GM21447 (cell line): ENCODE results near the gene ZNF546.
A peak's percentile ranks its signal among the peaks of the same experiment; 100 is the strongest.
"Not testable (repeated sequence)": the region's sequence is repeated elsewhere in the genome, so short reads cannot be mapped to it uniquely, and the experiment has no call there.

Source experiments
- ATAC-seq: cut with Tn5 transposase; IDR thresholded peaks from one replicate; pipeline ENCODE4 v1.9.1; 2021; ENCODE audit not compliant: unreplicated experiment

ZNF546 gene

DNA sequence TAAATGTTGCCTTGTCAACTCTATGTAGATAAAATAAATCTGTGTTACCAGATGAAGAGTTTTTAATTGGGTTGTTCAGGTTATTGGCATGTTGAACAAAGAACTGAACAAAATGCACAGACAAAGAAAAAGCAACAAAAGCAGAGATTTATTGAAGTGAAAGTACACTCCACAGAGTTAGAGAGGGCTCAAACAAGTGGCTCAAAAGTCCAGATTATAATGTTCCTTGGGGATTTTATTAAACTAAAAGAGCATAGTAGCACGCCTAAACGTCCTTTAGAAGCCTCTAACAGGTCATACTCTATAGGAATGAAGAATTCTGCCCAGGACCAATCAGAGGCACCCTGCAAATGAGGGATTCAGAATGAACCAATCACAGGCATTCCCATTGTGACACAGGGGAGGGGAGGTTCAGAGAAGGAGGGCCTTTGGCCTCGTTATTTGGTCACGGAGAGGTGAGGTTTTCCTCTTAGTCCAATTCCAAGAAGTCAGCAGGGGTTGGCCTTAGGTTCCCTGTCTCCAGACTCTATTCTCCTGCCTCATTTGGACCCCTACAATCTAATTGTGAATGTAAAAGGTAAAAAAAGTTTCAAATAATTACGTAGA lies 13.1 kb upstream of the ZNF546 start:
- ATAC-seq: no peak

DNA sequence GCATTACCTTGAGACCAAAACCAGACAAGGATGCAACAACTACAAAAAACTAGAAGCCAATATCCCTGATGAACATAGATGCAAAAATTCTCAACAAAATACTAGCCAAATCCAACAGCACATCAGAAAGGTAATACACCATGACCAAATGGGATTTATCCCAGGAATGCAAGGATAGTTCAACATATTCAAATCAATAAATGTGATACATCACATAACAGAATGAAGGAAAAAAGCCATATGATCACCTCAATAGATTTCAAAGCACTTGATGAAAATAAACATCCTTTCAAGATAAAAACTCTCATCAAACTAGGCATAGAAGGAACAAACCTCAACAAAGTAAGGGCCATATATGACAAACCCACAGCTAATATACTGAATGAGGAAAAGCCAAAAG lies 10.2 kb upstream of the ZNF546 start:
- no peak for ATAC-seq

DNA sequence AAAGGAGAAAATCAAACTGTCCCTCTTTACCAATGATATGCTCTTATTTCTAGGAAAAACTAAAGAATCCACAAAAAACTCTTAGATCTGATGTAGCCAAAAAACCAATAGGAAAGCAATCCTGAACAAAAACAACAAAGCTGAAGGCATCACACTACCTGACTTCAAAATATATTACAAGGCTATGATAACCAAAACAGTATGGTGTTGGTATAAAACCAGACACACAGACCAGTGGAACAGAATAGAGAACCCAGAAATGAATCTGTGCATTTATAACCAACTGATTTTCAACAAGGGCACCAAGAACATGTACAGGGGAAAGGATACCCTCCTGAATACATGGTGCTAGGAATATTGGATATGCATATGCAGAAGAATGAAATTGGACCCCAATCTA lies 9.7 kb upstream of the ZNF546 start:
- no peak for ATAC-seq

DNA sequence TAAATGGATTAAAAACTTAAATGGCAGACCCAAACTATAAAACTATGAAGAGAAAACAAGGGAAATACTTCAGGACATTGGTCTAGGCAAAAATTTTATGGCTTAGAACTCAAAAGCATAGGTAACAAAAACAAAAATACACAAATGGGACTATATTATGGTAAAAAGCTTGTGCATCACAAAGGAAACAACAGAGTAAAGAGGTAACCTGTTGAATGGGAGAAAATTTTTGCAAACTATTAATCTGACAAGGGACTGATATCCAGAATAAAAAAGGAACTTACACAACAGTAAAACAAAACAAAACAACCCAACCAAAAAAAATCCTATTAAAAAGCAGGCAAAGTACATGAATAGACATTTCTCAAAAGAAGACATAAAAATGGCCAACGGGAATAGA lies 9.3 kb upstream of the ZNF546 start:
- no peak for ATAC-seq

DNA sequence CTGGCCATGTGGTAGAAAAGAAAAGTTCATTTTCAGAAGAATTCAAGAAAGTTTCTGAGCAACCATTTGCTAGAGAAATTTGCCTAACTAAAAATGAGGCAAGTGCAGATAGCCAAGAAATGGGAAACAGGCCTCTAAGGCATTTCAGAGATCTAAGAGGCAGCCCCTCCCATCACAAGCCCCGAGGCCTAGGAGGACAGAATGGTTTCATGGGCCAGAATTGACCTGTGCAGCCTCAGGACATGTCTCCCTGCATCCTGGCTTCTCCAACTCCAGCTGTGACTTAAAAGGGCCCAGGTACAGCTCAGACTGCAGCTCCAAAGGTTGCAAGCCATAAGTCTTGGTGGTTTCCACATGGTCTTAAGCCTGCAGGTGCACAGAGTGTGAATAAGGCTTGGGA lies 3.3 kb upstream of the ZNF546 start:
- ATAC-seq: no peak

DNA sequence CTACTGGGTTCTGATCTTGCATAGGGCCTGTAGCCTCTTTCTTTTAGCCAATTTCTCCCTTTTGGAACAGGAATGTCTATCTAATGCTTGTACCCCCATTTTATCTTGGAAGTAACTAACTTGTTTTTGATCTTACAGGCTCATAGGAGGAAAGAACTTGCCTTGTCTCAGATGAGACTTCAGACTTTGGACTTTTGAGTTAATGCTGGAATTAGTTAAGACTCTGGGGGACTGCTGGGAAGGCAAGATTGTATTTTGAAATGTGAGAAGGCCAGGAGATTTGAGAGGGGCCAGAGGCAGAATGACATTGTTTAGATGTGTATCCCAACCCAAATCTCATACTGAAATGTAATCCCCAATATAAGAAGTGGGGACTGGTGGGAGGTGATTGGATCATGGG lies 2.5 kb upstream of the ZNF546 start:
- ATAC-seq: no peak

DNA sequence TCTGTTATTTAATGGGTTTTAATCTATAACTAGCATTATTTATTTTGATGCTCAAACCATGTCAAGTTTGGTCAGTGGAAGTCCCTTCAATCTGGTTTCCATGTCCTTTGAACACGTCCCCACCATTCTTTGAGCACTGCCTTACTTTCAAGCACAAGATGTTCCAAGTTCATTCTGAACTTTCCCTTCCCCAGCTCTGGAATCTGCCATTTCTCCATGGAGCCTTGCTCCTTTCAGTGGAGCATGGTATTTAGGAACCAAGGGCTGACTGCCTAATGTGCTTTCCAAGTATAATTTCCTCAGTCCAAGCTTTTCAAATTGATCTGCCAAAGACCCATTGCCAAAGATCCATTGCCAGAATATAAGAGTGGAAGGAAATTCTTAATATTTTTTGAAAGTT lies 1.1 kb upstream of the ZNF546 start:
- no peak for ATAC-seq

DNA sequence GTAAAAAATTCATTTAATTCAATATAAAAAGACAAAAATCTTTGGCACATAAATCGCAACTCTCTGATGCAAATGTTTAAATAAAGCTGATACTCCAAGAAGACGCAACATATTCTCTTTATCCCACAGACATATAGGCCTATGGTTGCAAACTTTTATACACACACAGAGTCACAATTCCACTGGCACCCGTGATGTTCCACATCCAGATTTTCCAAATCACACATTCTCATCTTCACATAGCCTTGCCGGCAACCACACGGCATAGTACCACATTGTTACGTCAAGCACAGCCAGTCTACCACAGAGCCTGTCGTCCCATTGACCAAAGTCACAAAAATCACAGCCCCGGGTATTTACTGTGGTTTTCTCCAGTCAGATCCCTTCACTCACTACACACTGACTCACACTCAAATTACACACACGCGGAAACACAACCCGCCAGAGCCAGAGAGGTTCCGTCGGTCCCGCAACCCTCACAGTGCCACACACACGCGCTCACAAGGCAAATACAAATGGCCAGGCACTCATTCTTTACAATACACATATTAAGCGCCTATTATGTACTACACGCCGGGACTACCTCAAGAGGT lies 546 bp upstream of the ZNF546 start:
- ATAC-seq: peak; percentile 33

DNA sequence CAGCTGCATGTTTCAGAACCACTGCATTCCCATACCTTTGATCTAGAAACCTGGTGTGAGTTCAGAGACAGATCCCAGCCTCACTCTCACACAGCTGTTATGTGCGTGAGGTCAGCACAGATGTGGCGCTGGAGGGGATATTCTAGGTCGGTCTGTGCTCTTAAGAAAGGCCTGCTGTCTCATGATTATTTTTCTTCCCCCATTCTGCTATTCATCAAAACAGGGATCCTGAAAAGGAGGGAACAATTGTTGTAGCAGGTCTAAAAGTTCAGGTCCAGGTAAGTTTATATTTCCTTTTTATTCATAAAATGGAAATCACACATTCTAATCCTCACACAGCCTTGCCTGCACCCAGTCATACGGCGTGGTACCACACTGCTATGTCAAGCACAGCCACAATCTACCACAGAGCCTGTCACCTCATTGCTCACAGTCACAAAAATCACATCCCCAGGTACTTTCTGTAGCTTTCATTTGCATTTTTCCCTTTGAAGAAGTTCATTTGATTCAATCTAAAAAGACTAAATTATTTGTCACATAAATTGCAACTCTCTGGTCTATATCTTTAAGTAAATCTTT lies 867 bp downstream of the ZNF546 start:
- no peak for ATAC-seq

DNA sequence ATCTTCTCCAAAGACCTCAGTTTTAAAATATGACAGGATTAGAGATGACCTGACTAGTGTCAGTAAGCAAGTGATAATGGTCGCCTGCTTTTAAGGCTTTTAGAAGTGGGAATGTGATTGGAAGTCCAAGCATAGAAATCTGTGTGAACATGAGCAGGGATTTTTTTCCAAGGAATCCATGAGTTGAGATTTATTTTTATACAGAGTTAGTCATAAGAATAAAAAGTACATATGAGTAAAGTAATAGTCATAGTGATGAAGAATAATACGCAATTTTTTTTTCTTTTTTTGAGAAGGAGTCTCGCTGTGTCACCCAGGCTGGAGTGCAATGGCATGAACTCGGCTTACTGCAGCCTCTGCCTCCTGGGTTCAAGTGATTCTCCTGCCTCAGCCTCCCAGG lies 1.6 kb downstream of the ZNF546 start:
- no peak for ATAC-seq

DNA sequence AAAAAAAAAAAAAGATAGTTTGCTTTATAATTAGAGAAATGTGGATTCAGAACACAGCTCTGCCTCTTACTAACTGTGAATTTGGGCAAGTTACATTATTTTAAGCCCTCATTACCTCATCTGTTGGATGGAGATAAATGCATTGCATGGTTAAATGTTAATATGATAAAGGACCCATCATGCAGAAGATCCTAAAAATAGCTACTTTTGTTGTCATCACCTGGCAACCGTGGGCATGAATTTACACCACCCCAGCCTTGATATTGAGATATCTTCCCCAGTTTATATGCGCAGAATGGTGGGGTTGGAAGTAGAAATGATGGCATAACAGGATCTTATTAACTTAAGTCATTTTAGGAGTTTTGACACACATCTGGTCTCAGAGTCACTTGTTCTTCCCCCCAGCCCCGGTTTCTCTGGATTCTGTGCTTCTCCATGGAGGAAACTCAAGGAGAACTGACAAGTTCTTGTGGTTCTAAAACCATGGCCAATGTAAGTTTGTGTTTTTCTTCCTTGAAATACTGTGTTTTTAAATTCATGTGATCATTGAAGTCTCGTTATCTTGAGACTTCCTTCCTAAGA lies 8.9 kb downstream of the ZNF546 start:
- ATAC-seq: no peak

DNA sequence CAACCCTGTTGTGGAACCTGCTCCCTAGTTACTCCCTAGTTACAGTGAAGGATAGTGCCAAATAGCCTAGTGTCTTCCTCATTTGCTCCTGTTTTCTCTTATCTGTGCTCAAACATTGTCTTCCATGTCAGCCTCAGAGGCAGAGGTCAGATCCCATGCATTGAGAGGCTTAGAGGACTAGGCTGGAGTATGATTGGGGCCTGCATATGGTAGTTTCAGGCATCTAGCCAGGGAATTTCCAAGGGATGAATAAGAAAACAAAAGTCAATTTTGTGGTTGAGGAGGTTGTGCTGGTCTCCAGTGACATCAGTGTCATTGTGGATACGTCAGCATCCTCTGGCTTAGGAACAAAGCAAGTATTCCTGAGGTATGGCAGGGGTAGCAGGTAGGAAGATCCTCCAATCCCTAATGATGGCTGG lies 9.4 kb downstream of the ZNF546 start:
- ATAC-seq: no peak

DNA sequence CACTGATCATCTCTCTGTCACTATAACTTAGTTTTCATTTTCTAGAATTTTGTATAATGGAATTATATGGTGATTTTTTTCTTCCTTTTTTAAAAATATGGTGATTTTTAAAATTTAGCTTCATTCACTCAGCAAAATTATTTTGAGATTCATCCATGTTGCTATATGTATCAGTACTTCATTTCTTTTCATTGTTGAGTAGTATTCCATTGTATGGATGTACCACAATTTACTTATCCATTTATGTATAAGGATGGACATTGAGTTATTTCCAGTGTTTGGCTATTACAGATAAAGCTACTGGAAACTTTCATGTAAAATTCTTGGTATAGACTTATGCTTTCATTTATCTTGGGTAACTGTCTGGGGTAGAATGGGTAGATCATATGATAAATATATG lies 12.8 kb downstream of the ZNF546 start:
- no peak for ATAC-seq

DNA sequence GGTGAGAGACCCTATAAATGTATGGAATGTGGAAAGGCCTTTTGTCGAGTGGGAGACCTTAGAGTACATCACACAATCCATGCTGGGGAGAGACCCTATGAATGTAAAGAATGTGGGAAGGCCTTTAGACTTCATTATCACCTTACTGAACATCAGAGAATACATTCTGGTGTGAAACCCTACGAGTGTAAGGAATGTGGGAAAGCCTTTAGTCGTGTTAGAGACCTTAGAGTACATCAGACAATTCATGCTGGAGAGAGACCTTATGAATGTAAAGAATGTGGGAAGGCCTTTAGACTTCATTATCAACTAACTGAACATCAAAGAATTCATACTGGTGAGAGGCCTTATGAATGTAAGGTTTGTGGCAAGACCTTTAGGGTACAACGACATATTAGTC lies 17.1 kb downstream of the ZNF546 start:
- ATAC-seq: no peak

DNA sequence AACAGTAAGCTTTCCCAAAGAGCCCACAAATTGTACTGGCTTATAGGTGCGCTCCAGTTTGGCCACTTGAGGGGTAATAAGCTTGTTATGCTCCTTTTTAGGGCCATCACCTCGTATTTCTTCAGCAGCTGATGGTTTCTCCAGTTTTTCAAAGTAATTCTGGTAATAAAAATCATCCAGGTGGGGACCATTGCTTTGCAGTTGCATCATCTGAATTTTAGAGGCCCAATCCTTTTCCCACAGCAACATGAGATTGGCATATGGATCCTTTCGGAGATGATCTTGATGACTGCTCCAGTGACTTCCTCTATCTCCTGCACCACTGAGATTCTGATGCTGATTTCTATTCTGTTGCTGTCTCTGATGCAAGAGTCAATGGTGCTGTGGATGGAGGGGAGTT lies 27.1 kb downstream of the ZNF546 start:
- no peak for ATAC-seq

DNA sequence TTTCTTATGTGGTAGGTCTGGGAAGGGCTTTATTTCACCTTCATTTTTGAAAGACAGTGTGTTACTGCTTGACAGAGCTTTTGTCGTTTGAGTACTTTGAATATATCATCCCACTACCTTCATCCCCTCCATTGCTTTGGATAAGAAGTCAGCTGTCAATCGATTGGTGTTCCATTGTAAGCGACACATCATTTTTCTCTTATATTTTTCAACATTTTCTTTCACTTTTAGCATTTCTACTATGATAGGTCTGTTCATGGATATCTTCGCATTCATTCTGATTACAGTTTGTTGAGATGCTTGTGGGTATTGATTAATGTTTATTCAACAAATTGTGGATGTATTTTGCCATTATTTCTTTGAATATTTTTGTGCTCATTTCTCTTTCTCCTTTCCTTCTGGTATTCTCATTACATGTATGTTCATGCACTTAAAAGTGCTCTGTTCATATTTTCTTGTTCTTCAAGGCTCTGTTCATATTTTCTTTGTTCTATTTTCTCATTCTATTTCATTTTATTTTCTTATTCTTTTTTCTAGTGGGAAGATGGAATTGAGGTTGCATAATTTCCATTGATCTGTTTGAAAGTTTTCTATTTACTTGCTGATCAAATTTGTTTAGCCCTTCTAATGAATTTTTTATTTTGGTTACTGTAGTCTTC lies 29.2 kb downstream of the ZNF546 start:
- ATAC-seq: no peak

DNA sequence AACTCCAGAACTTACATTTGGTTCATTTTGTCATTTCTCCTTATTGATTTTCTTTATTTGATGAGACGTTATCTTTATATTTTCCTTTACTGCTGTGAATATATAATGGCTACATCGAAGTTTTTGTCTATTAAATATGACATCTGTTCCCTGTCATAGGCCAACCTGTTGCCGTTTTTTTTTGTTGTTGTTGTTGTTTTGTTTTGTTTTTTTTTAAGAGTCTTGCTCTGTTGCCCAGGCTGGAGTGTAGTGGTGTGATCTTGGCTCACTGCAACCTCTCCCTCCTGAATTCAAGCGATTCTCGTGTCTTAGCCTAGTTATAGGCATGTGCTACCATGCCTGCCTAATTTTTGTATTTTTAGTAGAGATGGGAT lies 29.7 kb downstream of the ZNF546 start:
- ATAC-seq: no peak

DNA sequence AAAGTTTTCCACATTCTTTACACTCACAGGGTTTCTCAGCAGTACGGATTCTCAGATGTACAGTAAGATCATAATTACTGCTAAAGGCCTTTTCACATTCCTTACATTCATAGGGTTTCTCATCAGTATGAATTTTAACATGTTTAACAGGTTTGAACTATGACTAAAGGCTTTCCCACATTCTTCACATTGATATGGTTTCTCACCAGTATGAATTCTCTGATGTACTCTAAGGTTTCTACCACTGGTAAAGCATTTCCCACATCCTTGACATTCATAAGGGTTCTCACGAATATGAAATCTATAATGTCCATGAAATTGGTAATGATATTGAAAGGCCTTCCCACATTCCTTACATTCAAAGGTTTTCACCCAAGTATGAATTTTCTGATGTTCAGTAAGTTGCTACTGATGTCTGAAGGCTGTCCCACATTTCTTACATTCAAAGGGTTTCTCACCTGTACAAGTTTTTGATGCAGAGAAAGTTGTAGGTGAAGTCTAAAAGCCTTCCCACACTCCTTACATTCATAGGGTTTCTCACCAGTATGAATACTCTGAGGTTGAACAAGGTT lies 37.2 kb downstream of the ZNF546 start:
- no peak for ATAC-seq

DNA sequence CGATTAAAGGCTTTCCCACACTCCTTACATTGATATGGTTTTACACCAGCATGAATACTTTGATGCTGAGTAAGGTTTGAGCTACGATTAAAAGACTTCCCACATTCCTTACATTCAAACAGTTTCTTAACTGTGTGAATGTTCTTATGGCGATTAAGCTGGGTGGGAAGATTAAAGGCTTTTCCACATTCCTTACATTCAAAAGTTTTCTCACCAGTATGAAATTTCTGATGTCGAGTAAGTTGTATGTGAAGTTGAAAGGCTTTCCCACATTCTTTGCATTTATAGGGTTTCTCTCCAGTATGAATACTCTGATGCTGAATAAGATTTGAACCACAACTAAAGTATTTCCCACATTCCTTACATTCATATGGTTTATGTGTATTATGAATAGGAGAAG lies 39.1 kb downstream of the ZNF546 start:
- ATAC-seq: no peak

DNA sequence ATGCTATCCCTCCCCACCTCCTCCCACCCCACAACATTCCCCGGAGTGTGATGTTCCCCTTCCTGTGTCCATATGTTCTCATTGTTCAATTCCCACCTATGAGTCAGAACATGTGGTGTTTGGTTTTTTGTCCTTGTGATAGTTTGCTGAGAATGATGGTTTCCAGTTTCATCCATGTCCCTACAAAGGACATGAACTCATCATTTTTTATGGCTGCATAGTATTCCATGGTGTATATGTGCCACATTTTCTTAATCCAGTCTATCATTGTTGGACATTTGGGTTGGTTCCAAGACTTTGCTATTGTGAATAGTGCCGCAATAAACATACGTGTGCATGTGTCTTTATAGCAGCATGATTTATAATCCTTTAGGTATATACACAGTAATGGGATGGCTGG lies 41.2 kb downstream of the ZNF546 start:
- ATAC-seq: not testable (repeated sequence)

DNA sequence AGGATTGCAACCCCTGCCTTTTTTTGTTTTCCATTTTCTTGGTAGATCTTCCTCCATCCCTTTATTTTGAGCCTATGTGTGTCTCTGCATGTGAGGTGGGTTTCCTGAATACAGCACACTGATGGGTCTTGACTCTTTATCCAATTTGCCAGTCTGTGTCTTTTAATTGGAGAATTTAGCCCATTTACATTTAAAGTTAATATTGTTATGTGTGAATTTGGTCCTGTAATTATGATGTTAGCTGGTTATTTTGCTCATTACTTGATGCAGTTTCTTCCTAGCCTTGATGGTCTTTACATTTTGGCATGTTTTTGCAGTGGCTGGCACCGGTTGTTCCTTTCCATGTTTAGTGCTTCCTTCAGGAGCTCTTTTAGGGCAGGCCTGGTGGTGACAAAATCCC lies 44.9 kb downstream of the ZNF546 start:
- ATAC-seq: not testable (repeated sequence)

DNA sequence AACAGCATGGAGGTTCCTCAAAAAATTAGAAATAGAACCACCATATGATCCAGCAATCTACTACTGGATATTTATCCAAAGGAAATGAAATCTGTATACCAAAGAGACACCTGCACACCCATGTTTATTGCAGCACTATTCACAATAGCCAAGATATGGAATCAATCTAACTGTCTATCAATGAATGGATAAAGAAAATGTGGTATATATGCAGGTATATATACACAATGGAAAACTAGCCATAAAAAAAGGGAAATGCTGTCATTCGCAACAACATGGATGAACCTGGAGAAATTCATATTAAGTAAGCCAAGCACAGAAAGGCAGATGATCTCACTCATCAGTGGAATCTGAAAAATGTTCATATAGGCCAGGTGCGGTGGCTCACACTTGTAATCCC lies 56.6 kb downstream of the ZNF546 start:
- no peak for ATAC-seq
